D721Med (cell line): ENCODE data around the gene EHMT1.
"Not testable (repeated sequence)": the region's sequence is repeated elsewhere in the genome, so short reads cannot be mapped to it uniquely, and the experiment has no call there.

Experiments used
- DNase-seq: peaks from one replicate; pipeline ENCODE4 v3.0.0; 2011; ENCODE audit warnings: low spot score; ENCODE audit not compliant: insufficient read length
- FAIRE-seq: peaks from 2 replicates; lab custom pipeline; 2011; peaks lifted over from hg19 to GRCh38; lab: Jason Lieb, UNC
- CTCF ChIP-seq: IDR thresholded peaks from 2 replicates; pipeline ENCODE4 v1.5.1; 2012; ENCODE audit warnings: mild to moderate bottlenecking, control low read depth; ENCODE audit not compliant: insufficient read depth; ENCODE audit errors: missing control alignments

Gene EHMT1

DNA sequence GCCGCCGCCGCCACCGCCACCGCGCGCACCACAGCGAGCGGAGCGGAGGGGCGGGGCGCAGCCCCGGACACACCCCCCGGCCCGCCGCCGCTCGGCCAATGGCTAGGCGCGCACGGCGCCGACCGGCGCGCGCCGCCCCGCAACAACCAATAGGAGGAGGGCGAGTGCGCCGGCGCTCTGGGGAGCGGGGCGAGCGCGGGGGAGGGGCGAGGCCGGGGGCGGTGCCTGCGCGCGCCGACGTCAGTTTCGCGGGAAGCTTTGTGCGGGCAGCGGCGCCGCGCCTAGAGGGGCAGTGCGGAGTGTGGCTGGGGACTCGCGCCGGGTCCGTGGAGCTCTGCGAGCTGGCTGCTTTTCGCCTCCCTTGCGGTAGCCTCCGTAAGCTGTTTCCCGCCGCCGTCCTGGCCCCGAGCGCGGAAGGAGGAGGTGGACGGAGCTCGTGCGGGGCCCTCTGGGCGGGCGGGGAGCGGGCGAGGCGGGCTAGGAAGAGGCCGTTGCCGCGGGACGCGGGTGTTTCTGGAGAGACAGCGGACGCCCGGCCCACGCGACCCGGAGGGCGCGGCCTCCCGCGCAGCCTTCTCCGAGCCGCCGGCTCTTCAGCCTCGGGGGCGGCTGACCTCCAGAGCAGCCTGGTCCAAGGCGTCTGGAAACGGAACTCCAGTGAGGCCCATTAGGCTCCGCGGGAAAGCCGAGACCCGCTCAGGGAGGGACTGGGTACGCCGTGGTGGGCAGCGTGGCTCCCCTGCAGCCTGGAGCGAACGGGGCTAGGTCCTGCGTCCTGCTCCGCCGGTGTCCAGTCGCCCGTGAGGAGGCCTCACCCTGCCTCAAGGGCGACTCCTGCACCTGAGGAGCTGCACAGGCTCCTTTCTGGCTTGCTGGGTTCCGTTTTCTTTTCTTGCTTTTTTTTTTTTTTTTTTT lies 28.1 kb upstream of the EHMT1 start, which contains the start of gene ZMYND19:
TSS of gene ZMYND19 (minus strand) at position 44 of the 915 bp plus-strand sequence. CDS start 249 bp downstream, outside the sequence.
- no peak for FAIRE-seq
- TF ChIP-seq CTCF: no peak
- peak; percentile 98 for DNase-seq

DNA sequence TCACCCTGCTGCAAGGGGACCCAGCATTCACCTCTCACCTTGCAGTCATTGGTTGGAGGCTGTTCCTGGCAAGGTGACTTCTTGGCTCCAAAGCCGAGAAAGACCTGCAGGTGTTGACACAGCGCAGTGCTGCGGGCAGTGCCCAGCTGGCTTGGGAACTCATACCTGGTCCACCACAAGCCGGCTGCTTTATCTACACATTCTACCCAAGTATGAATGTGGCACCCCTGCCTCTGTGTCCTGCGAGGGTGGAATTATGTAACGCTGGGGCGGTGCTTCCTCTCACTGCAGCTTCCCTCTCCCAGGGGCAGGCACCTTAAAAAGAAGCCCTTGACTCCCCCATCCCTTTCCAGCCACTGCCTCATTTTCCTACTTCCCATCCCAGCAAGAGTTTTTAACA lies 26.0 kb upstream of the EHMT1 start:
- no peak for DNase-seq
- TF ChIP-seq CTCF: no peak
- FAIRE-seq: no peak

DNA sequence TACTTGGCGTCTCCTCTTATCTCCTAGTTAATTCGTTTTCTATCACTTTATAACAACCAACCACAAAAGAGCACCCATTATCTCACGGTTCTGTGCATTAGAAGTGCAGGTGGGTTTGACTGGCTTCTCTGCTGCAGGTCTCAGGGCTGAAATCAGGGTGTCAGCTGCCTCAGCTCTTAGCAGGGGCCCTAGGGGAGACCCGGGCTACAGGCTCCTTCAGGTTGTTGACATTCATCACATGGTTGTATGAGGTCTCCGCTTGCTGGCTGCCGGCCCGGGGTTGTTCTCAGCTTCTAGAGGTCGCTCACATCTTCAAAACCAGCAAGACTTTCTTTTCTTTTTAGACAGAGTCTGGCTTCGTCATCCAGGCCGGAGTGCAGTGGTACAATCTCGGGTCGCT lies 25.6 kb upstream of the EHMT1 start:
- DNase-seq (no peak), FAIRE-seq (no peak)
- no peak for TF ChIP-seq CTCF

DNA sequence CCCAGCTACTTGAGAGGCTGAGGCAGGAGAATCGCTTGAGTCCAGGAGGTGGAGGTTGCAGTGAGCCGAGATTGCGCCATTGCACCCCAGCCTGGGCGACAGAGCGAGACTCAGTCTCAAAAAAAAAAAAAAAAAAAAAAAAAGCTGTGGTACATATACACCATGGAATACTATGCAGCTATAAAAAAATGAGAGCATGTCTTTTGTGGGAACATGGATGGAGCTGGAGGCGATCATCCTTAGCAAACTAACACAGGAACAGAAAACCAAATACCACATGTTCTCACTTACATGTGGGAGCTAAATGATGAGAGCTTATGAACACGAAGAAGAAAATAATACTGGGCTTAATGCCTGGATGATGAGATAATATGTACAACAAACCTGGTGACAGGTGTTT lies 22.2 kb upstream of the EHMT1 start:
- not testable (repeated sequence) for DNase-seq, FAIRE-seq

- FAIRE-seq (no peak), DNase-seq (no peak)
- no peak for TF ChIP-seq CTCF
Observed at GRCh38 chr9:137598943-137599342, 19.9 kb upstream of the EHMT1 start.

GRCh38 chr9:137602661-137603060 lies 16.1 kb upstream of the EHMT1 start:
- no peak for DNase-seq
- FAIRE-seq: no peak
- no peak for TF ChIP-seq CTCF

DNA sequence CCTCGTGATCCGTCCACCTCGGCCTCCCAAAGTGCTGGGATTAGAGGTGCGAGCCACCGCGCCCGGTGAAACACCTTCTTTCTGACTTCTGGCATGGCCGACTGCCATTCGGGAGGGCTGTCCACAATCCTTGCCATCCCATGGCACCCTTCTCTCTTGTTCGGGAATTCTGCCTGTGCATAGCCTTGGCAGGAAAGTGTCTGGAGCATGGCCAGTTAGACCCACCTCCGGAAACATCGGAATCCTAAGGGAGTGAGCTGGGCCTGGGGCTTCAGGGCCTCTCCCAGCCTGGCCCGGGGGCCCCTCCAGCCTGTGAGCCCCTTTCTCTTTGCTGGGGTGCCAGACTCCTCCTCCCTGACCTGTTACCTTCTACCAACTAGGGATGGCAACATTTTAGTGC lies 14.9 kb upstream of the EHMT1 start:
- no peak for DNase-seq
- no peak for FAIRE-seq
- TF ChIP-seq CTCF: no peak
